GM19438 (cell line): ENCODE data around the gene ADAMTS9.

ENCODE experiments used
- ATAC-seq: cut with Tn5 transposase; IDR thresholded peaks from one replicate; pipeline ENCODE4 v1.9.1; 2021; ENCODE audit warnings: low read depth; ENCODE audit not compliant: unreplicated experiment

The ADAMTS9 gene

GRCh38 chr3:64687781-64688604 lies at the start of gene ADAMTS9:
Gene ADAMTS9, minus strand, starts transcription at chr3:64688000. Its CDS starts 343 bp downstream, at chr3:64687657.
- no peak for ATAC-seq

- no peak for ATAC-seq
These were observed 44.8 kb upstream of the ADAMTS9 start for GRCh38 chr3:64732576-64732975.

- ATAC-seq = no peak
These were observed 42.9 kb upstream of the ADAMTS9 start for GRCh38 chr3:64730681-64731080.

GRCh38 chr3:64728994-64729393 lies 41.2 kb upstream of the ADAMTS9 start:
- no peak for ATAC-seq

- no peak for ATAC-seq
These were observed 40.6 kb upstream of the ADAMTS9 start for GRCh38 chr3:64728428-64728827.

GRCh38 chr3:64726414-64727090 lies 38.8 kb upstream of the ADAMTS9 start:
- ATAC-seq = no peak

- no peak for ATAC-seq
These were observed 31.2 kb upstream of the ADAMTS9 start for GRCh38 chr3:64718976-64719375.

GRCh38 chr3:64717872-64718613 lies 30.2 kb upstream of the ADAMTS9 start:
- no peak for ATAC-seq

GRCh38 chr3:64717411-64717810 lies 29.6 kb upstream of the ADAMTS9 start:
- no peak for ATAC-seq

- ATAC-seq = no peak
These were observed 28.4 kb upstream of the ADAMTS9 start for GRCh38 chr3:64716110-64716710.

GRCh38 chr3:64715211-64715982 lies 27.6 kb upstream of the ADAMTS9 start:
- ATAC-seq = no peak

GRCh38 chr3:64708456-64708855 lies 20.7 kb upstream of the ADAMTS9 start:
- ATAC-seq = no peak

- ATAC-seq = no peak
These were observed 18.1 kb upstream of the ADAMTS9 start for GRCh38 chr3:64705946-64706345.

- no peak for ATAC-seq
These were observed 9.1 kb upstream of the ADAMTS9 start for GRCh38 chr3:64696896-64697295.

GRCh38 chr3:64694114-64694513 lies 6.3 kb upstream of the ADAMTS9 start:
- ATAC-seq = no peak

- ATAC-seq = no peak
These were observed 5.2 kb upstream of the ADAMTS9 start for GRCh38 chr3:64693031-64693430.

- ATAC-seq = no peak
These were observed 3.3 kb upstream of the ADAMTS9 start for GRCh38 chr3:64691051-64691450.

GRCh38 chr3:64687086-64687780 lies 567 bp downstream of the ADAMTS9 start:
- ATAC-seq = no peak

GRCh38 chr3:64686446-64686908 lies 1.3 kb downstream of the ADAMTS9 start:
- peak; percentile 23 for ATAC-seq
